Activated T-cell treated with anti-CD3 and anti-CD28 coated beads, Interleukin-2, amount 50 U/mL, for 24 hours (primary cell): Measurements from ENCODE around the gene XCR1.
"Not testable (repeated sequence)": the region's sequence is repeated elsewhere in the genome, so short reads cannot be mapped to it uniquely, and the experiment has no call there.

Experiments
- DNase-seq: peaks from one replicate; pipeline ENCODE4 v3.0.0-alpha.2; 2020
- H3K27ac Mint-ChIP-seq: 2 replicates; pipeline ENCODE4 v1.8.0; 2020; ENCODE audit warnings: mild to moderate bottlenecking, mixed read lengths
- H3K27me3 Mint-ChIP-seq: 2 replicates; pipeline ENCODE4 v1.8.0; 2020; ENCODE audit warnings: mixed read lengths
- H3K36me3 Mint-ChIP-seq: 2 replicates; pipeline ENCODE4 v1.8.0; 2020; ENCODE audit warnings: low read depth, mixed read lengths
- H3K4me1 Mint-ChIP-seq: 2 replicates; pipeline ENCODE4 v1.8.0; 2020; ENCODE audit warnings: low read depth, mixed read lengths
- H3K4me3 Mint-ChIP-seq: 2 replicates; pipeline ENCODE4 v1.8.0; 2020; ENCODE audit warnings: mild to moderate bottlenecking, moderate library complexity, mixed read lengths
- H3K9me3 Mint-ChIP-seq: 2 replicates; pipeline ENCODE4 v1.8.0; 2020; ENCODE audit warnings: mixed read lengths

The XCR1 gene

GRCh38 chr3:46006238-46007032 is 20.8 kb downstream of the XCR1 start:
- no peak for DNase-seq

GRCh38 chr3:46003706-46004105 is 23.6 kb downstream of the XCR1 start:
- H3K4me3 Mint-ChIP-seq: not testable (repeated sequence)

More at GRCh38 chr3:46006238-46007032, 20.8 kb downstream of the XCR1 start:
- Mint-ChIP-seq H3K4me1 (peaks cover 14% of the 10 kb centered on the region), H3K27me3 (no peaks in the 10 kb centered on the region), H3K9me3 (no peaks in the 10 kb centered on the region), H3K36me3 (no peaks in the 10 kb centered on the region), H3K4me3 (no peak overlapping the region), H3K27ac (no peak overlapping the region)

GRCh38 chr3:46001178-46001577 is 26.1 kb downstream of the XCR1 start:
- no peak overlapping the region for H3K27ac Mint-ChIP-seq
- no peaks in the 10 kb centered on the region for H3K9me3 Mint-ChIP-seq
- H3K4me1 Mint-ChIP-seq: peaks cover 7% of the 10 kb centered on the region
- no peak overlapping the region for H3K4me3 Mint-ChIP-seq
- H3K27me3 Mint-ChIP-seq: no peaks in the 10 kb centered on the region
- no peak for DNase-seq
- no peaks in the 10 kb centered on the region for H3K36me3 Mint-ChIP-seq

More at GRCh38 chr3:46003706-46004105, 23.6 kb downstream of the XCR1 start:
- not testable (repeated sequence) for H3K27ac Mint-ChIP-seq, H3K27me3 Mint-ChIP-seq, H3K36me3 Mint-ChIP-seq, DNase-seq, H3K9me3 Mint-ChIP-seq, H3K4me1 Mint-ChIP-seq

GRCh38 chr3:45997942-45998341 is 29.3 kb downstream of the XCR1 start:
- no peak for DNase-seq
- no peak overlapping the region for H3K27ac Mint-ChIP-seq

GRCh38 chr3:45997499-45997898 is 29.8 kb downstream of the XCR1 start:
- peaks cover 13% of the 10 kb centered on the region for H3K36me3 Mint-ChIP-seq
- DNase-seq, H3K4me3 Mint-ChIP-seq, H3K9me3 Mint-ChIP-seq, H3K27ac Mint-ChIP-seq, H3K27me3 Mint-ChIP-seq: not testable (repeated sequence)
- H3K4me1 Mint-ChIP-seq: peaks cover 33% of the 10 kb centered on the region

More at GRCh38 chr3:45997942-45998341, 29.3 kb downstream of the XCR1 start:
- Mint-ChIP-seq H3K4me1 (peaks cover 29% of the 10 kb centered on the region), H3K4me3 (no peak overlapping the region), H3K9me3 (peaks cover 3% of the 10 kb centered on the region), H3K27me3 (no peaks in the 10 kb centered on the region), H3K36me3 (peaks cover 10% of the 10 kb centered on the region)

GRCh38 chr3:45995236-45996192 is 31.8 kb downstream of the XCR1 start, which contains the start of gene FYCO1:
TSS of gene FYCO1 (minus strand) at chr3:45995824. CDS start at chr3:45984910, 10,914 bp downstream.
- Mint-ChIP-seq H3K27me3 (no peaks in the 10 kb centered on the region), H3K4me1 (peaks cover 47% of the 10 kb centered on the region), H3K27ac (peak within 1 kb of the TSS; percentile 94), H3K4me3 (peak within 1 kb of the TSS; percentile 86), H3K36me3 (peaks cover 22% of the 10 kb centered on the region), H3K9me3 (peaks cover 3% of the 10 kb centered on the region)
- DNase-seq: peak; percentile 92

- Mint-ChIP-seq H3K27me3 (no peaks in the 10 kb centered on the region), H3K9me3 (peaks cover 3% of the 10 kb centered on the region), H3K4me1 (peaks cover 56% of the 10 kb centered on the region), H3K27ac (peak overlapping the region; percentile 94), H3K36me3 (peaks cover 25% of the 10 kb centered on the region), H3K4me3 (peak overlapping the region; percentile 86)
- no peak for DNase-seq
Measured at GRCh38 chr3:45994419-45995235, 32.7 kb downstream of the XCR1 start.

GRCh38 chr3:45993421-45994027 is 33.8 kb downstream of the XCR1 start:
- Mint-ChIP-seq H3K4me1 (peaks cover 67% of the 10 kb centered on the region), H3K27ac (peak overlapping the region; percentile 69), H3K27me3 (no peaks in the 10 kb centered on the region), H3K4me3 (no peak overlapping the region), H3K9me3 (peaks cover 3% of the 10 kb centered on the region), H3K36me3 (peaks cover 25% of the 10 kb centered on the region)
- DNase-seq: no peak

- no peak for DNase-seq
- Mint-ChIP-seq H3K9me3 (peaks cover 3% of the 10 kb centered on the region), H3K27me3 (no peaks in the 10 kb centered on the region), H3K4me3 (no peak overlapping the region), H3K36me3 (peaks cover 28% of the 10 kb centered on the region), H3K4me1 (peaks cover 74% of the 10 kb centered on the region), H3K27ac (peak overlapping the region; percentile 69)
Measured at GRCh38 chr3:45992821-45993221, 34.5 kb downstream of the XCR1 start.

GRCh38 chr3:45992133-45992729 is 35.1 kb downstream of the XCR1 start:
- no peaks in the 10 kb centered on the region for H3K27me3 Mint-ChIP-seq
- H3K4me3 Mint-ChIP-seq: no peak overlapping the region
- H3K4me1 Mint-ChIP-seq: peaks cover 80% of the 10 kb centered on the region
- no peak for DNase-seq
- peaks cover 33% of the 10 kb centered on the region for H3K36me3 Mint-ChIP-seq
- peaks cover 3% of the 10 kb centered on the region for H3K9me3 Mint-ChIP-seq
- H3K27ac Mint-ChIP-seq: no peak overlapping the region

GRCh38 chr3:45991341-45991740 is 35.9 kb downstream of the XCR1 start:
- H3K27ac Mint-ChIP-seq: no peak overlapping the region
- H3K27me3 Mint-ChIP-seq: no peaks in the 10 kb centered on the region
- peaks cover 35% of the 10 kb centered on the region for H3K36me3 Mint-ChIP-seq

GRCh38 chr3:45990181-45990580 is 37.1 kb downstream of the XCR1 start:
- Mint-ChIP-seq H3K36me3 (peaks cover 40% of the 10 kb centered on the region), H3K9me3 (peaks cover 3% of the 10 kb centered on the region), H3K27ac (peak overlapping the region; percentile 15), H3K4me1 (peaks cover 86% of the 10 kb centered on the region), H3K4me3 (no peak overlapping the region), H3K27me3 (no peaks in the 10 kb centered on the region)
- DNase-seq: no peak

More at GRCh38 chr3:45991341-45991740, 35.9 kb downstream of the XCR1 start:
- Mint-ChIP-seq H3K4me3 (no peak overlapping the region), H3K4me1 (peaks cover 83% of the 10 kb centered on the region), H3K9me3 (peaks cover 3% of the 10 kb centered on the region)
- DNase-seq: no peak

- no peak overlapping the region for H3K4me3 Mint-ChIP-seq
- no peak for DNase-seq
- H3K27me3 Mint-ChIP-seq: no peaks in the 10 kb centered on the region
- peaks cover 54% of the 10 kb centered on the region for H3K36me3 Mint-ChIP-seq
- H3K4me1 Mint-ChIP-seq: peaks cover 81% of the 10 kb centered on the region
- no peak overlapping the region for H3K27ac Mint-ChIP-seq
- H3K9me3 Mint-ChIP-seq: peaks cover 3% of the 10 kb centered on the region
Measured at GRCh38 chr3:45988804-45989203, 38.5 kb downstream of the XCR1 start.
